GM18951 (cell line): ENCODE results near the gene ALB.

Source experiments
- POLR2A ChIP-seq: IDR thresholded peaks from 4 replicates; pipeline ENCODE4 v1.6.1; 2011; ENCODE audit warnings: mild to moderate bottlenecking; ENCODE audit not compliant: insufficient read length, insufficient read depth; ENCODE audit errors: extremely low read depth
- in situ Hi-C: fragments of 300-500 bp; cut with MboI; formaldehyde crosslinking; loops from one replicate; pipeline ENCODE4 v1.12.0; 2022; ENCODE audit warnings: low sequenced_read_pairs, mixed read lengths, inconsistent platforms; ENCODE audit not compliant: unreplicated experiment

The ALB gene

GRCh38 chr4:73411731-73412414, 7.8 kb downstream of the ALB start:
- no peak for TF ChIP-seq POLR2A
- in situ Hi-C loops: no loop called here

- in situ Hi-C loops: no loop called here
- TF ChIP-seq POLR2A: no peak
Observed at GRCh38 chr4:73413294-73413755, 9.2 kb downstream of the ALB start.

- in situ Hi-C loops: no loop called here
- no peak for TF ChIP-seq POLR2A
Observed at GRCh38 chr4:73414936-73415271, 10.8 kb downstream of the ALB start.

- in situ Hi-C loops: no loop called here
- no peak for TF ChIP-seq POLR2A
Observed at GRCh38 chr4:73415807-73416238, 11.7 kb downstream of the ALB start.

GRCh38 chr4:73416423-73417087, 12.5 kb downstream of the ALB start:
- TF ChIP-seq POLR2A: no peak
- in situ Hi-C loops: no loop called here

GRCh38 chr4:73417342-73417741, 13.3 kb downstream of the ALB start:
- TF ChIP-seq POLR2A: no peak
- in situ Hi-C loops: no loop called here

- in situ Hi-C loops: no loop called here
- no peak for TF ChIP-seq POLR2A
Observed at GRCh38 chr4:73417973-73418372, 13.9 kb downstream of the ALB start.

GRCh38 chr4:73418677-73419076, 14.6 kb downstream of the ALB start:
- no peak for TF ChIP-seq POLR2A
- in situ Hi-C loops: no loop called here

- in situ Hi-C loops: no loop called here
- no peak for TF ChIP-seq POLR2A
Observed at GRCh38 chr4:73419106-73420038, 15.3 kb downstream of the ALB start.

- no peak for TF ChIP-seq POLR2A
- in situ Hi-C loops: no loop called here
Observed at GRCh38 chr4:73420615-73421014, 16.5 kb downstream of the ALB start.

GRCh38 chr4:73421708-73422457, 17.8 kb downstream of the ALB start:
- TF ChIP-seq POLR2A: no peak
- in situ Hi-C loops: no loop called here

GRCh38 chr4:73422458-73422752, 18.3 kb downstream of the ALB start:
- TF ChIP-seq POLR2A: no peak
- in situ Hi-C loops: no loop called here

- in situ Hi-C loops: no loop called here
- no peak for TF ChIP-seq POLR2A
Observed at GRCh38 chr4:73423184-73423583, 19.1 kb downstream of the ALB start.
